CD14-positive monocyte (primary cell): ENCODE data around the gene DYSF. TPM values are rescaled to one million over a fixed set of nuclear protein-coding genes. Genes with fewer than 3 reads are reported as not detected.

Source experiments
- DNase-seq, 3 donors: peaks; one replicate each; pipeline ENCODE4 v3.0.0-alpha.2; 2011 to 2022
- H2AFZ ChIP-seq: 2 replicates; pipeline ENCODE4 v1.6.0; 2012; ENCODE audit warnings: mild to moderate bottlenecking, low read depth, low read length, inconsistent platforms; ENCODE audit not compliant: insufficient read depth, poor library complexity, severe bottlenecking
- H3K27ac ChIP-seq, 2 donors: 1 replicate in 1 of 2; 2 replicates in 1 of 2; pipeline ENCODE4 v1.5.1; 2012 to 2013; ENCODE audit warnings: low read length in 2 of 2, control low read depth in 1 of 2, inconsistent platforms in 1 of 2, low read depth in 1 of 2, mild to moderate bottlenecking in 1 of 2
- H3K27me3 ChIP-seq, 2 donors: one replicate each; pipeline versions ENCODE4 v1.6.0 to v1.6.1; 2011 to 2013; ENCODE audit warnings: low read length in 2 of 2; ENCODE audit not compliant: control insufficient read depth in 2 of 2, insufficient read depth in 2 of 2
- H3K36me3 ChIP-seq, 2 donors: replicated peaks in 1 of 2; 1 replicate in 1 of 2; 2 replicates in 1 of 2; pipeline versions ENCODE4 v1.5.1 to v1.6.1; 2012 to 2013; ENCODE audit warnings: low read length in 2 of 2, control low read depth in 1 of 2, inconsistent platforms in 1 of 2, mild to moderate bottlenecking in 1 of 2; ENCODE audit not compliant: insufficient read depth in 2 of 2, control insufficient read depth in 1 of 2
- H3K4me1 ChIP-seq, 2 donors: 1 replicate in 1 of 2; 2 replicates in 1 of 2; pipeline versions ENCODE4 v1.5.1 to v1.6.1; 2012 to 2013; ENCODE audit warnings: low read length in 2 of 2, control low read depth in 1 of 2, inconsistent platforms in 1 of 2, mild to moderate bottlenecking in 1 of 2, moderate library complexity in 1 of 2; ENCODE audit not compliant: insufficient read depth in 2 of 2, control insufficient read depth in 1 of 2
- H3K4me2 ChIP-seq: replicated peaks from 2 replicates; pipeline ENCODE3; 2012; ENCODE audit warnings: low read length, moderate library complexity, mild to moderate bottlenecking; ENCODE audit not compliant: poor library complexity, severe bottlenecking; ENCODE audit errors: extremely low read depth
- H3K4me3 ChIP-seq, 3 experiments: fragments of 200-600 bp in 1 of 3; sonication (generic) in 1 of 3; replicated peaks in 1 of 3; 1 replicate in 2 of 3; 2 replicates in 1 of 3; pipeline ENCODE4 v1.5.1; 2011 to 2013; ENCODE audit warnings: low read length in 3 of 3, mild to moderate bottlenecking in 3 of 3, control low read depth in 2 of 3, low read depth in 2 of 3, inconsistent platforms in 1 of 3, moderate library complexity in 1 of 3
- H3K79me2 ChIP-seq: 2 replicates; pipeline ENCODE4 v1.6.0; 2012; ENCODE audit warnings: mild to moderate bottlenecking, control low read depth, inconsistent platforms, low read length, moderate library complexity; ENCODE audit not compliant: insufficient read depth
- H3K9ac ChIP-seq: 2 replicates; pipeline ENCODE4 v1.6.0; 2017; ENCODE audit warnings: low read length, mild to moderate bottlenecking; ENCODE audit not compliant: insufficient read depth, poor library complexity, severe bottlenecking
- H3K9me3 ChIP-seq, 2 donors: replicated peaks in 1 of 2; 1 replicate in 1 of 2; 2 replicates in 1 of 2; pipeline versions ENCODE4 v1.5.1 to v1.6.1; 2012 to 2013; ENCODE audit warnings: low read length in 2 of 2, control low read depth in 1 of 2; ENCODE audit not compliant: control insufficient read depth in 1 of 2, insufficient read depth in 1 of 2
- H4K20me1 ChIP-seq: 2 replicates; pipeline ENCODE4 v1.6.0; 2012; ENCODE audit warnings: mild to moderate bottlenecking, low read length, control low read depth, moderate library complexity; ENCODE audit not compliant: insufficient read depth
- H3K27ac Mint-ChIP-seq, 7 donors: one replicate each; pipeline ENCODE4 v1.8.0; 2020; ENCODE audit warnings: mild to moderate bottlenecking in 7 of 7, mixed read lengths in 7 of 7, moderate library complexity in 6 of 7, inconsistent platforms in 2 of 7
- H3K27me3 Mint-ChIP-seq, 3 donors: one replicate each; pipeline ENCODE4 v1.8.0; 2021 to 2022; ENCODE audit warnings: low read depth in 3 of 3, mild to moderate bottlenecking in 3 of 3, mixed read lengths in 3 of 3, moderate library complexity in 3 of 3, inconsistent platforms in 1 of 3
- H3K36me3 Mint-ChIP-seq, 2 donors: one replicate each; pipeline ENCODE4 v1.8.0; 2020; ENCODE audit warnings: mixed read lengths in 2 of 2, inconsistent platforms in 1 of 2, mild to moderate bottlenecking in 1 of 2
- H3K4me1 Mint-ChIP-seq: one replicate; pipeline ENCODE4 v1.8.0; 2020; ENCODE audit warnings: mild to moderate bottlenecking, mixed read lengths
- H3K4me3 Mint-ChIP-seq, 2 donors: one replicate each; pipeline ENCODE4 v1.8.0; 2020; ENCODE audit warnings: mild to moderate bottlenecking in 2 of 2, mixed read lengths in 2 of 2, moderate library complexity in 1 of 2
- H3K9me3 Mint-ChIP-seq, 7 donors: one replicate each; pipeline ENCODE4 v1.8.0; 2020 to 2022; ENCODE audit warnings: mixed read lengths in 7 of 7, mild to moderate bottlenecking in 6 of 7, moderate library complexity in 6 of 7, inconsistent platforms in 2 of 7
- CTCF ChIP-seq: fragments of 200-600 bp; IDR thresholded peaks from one replicate; pipeline ENCODE4 v1.8.0; 2022; ENCODE audit warnings: antibody characterized with exemption, mild to moderate bottlenecking
- WGBS: methylation state at CpG from one replicate; pipeline ENCODE4 v1.1.5; 2013; ENCODE audit warnings: missing lambda C conversion rate; ENCODE audit not compliant: insufficient coverage; 5-methylcytosine and 5-hydroxymethylcytosine counted together
- intact Hi-C, 2 donors: fragments of 100-400 bp; cut with micrococcal nuclease; formaldehyde crosslinking; loops; one replicate each; pipeline versions ENCODE4 v1.15.0 to v1.15.1; 2023
- polyA plus RNA-seq, 3 donors: library from polyadenylated mRNA; depleted of rRNA in 1 of 3; unstranded in 2 of 3; stranded (reverse) in 1 of 3; fragments of 300-500 nt in 2 of 3; fragments of >200 nt in 1 of 3; fragmentation: Illumina TruSeq in 2 of 3; gene quantifications; 1 replicate in 2 of 3; 2 replicates in 1 of 3; pipeline ENCODE4 v1.2.3, GENCODE V29; 2012 to 2021

Gene DYSF
- polyA plus RNA-seq, 3 donors, result 16.1 to 72.5 (median 31.2) TPM

DNA sequence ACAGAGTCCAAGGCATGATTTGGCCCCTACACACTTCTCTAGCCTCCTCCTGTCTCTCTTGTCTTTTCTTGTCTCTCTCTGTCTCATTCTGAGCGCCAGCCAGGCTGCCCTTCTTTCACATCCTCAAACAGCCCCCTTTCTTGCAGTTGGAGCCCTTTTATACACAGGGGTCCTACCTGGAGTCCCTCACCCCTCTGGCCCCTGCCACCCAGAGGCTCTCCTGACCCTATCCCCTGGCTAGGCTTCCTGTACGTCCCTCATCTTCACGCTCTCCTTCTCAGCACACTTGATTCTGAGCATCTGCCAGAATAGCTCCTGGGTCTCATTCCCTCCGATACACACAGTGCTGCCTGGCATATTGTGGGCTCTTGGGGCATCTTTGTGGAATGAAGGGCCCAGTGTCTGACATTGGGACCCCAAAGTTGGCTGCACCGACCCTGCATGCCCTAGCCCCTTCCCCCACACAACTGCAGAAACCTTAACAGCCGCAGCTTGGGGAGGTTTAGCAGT lies 261.9 kb downstream of the DYSF start:
- Mint-ChIP-seq H3K4me1 (no peaks in the 10 kb centered on the region), H3K27me3 (peaks cover 6 to 11% (median 7%) of the 10 kb centered on the region in 3 donors), H3K27ac (no peak overlapping the region), H3K36me3 (no peaks in the 10 kb centered on the region), H3K9me3 (peaks cover 0 to 4% (median 2%) of the 10 kb centered on the region in 7 donors), H3K4me3 (no peak overlapping the region)
- Histone ChIP-seq H3K4me3 (no peak overlapping the region), H3K36me3 (no peaks in the 10 kb centered on the region), H3K9me3 (no peaks in the 10 kb centered on the region), H4K20me1 (no peaks in the 10 kb centered on the region), H3K27me3 (no peaks in the 10 kb centered on the region), H3K79me2 (no peaks in the 10 kb centered on the region), H3K4me2 (no peak overlapping the region), H3K9ac (no peak overlapping the region), H3K4me1 (no peaks in the 10 kb centered on the region), H2AFZ (no peak overlapping the region), H3K27ac (no peak overlapping the region)
- no peak for DNase-seq
- intact Hi-C loops, result no loop called here
- 87% methylated on average over 3 of the region's 6 CpGs for WGBS
- no peak for TF ChIP-seq CTCF

- Histone ChIP-seq H3K4me3 (no peak overlapping the region), H3K9me3 (no peaks in the 10 kb centered on the region), H3K27ac (no peak overlapping the region), H4K20me1 (no peaks in the 10 kb centered on the region), H3K27me3 (no peaks in the 10 kb centered on the region), H3K4me2 (no peak overlapping the region), H3K79me2 (no peaks in the 10 kb centered on the region), H2AFZ (no peak overlapping the region), H3K4me1 (no peaks in the 10 kb centered on the region), H3K36me3 (no peaks in the 10 kb centered on the region), H3K9ac (no peak overlapping the region)
- Mint-ChIP-seq H3K9me3 (peaks cover 0 to 6% (median 4%) of the 10 kb centered on the region in 7 donors), H3K36me3 (no peaks in the 10 kb centered on the region), H3K27ac (no peak overlapping the region), H3K27me3 (peaks cover 6 to 11% (median 7%) of the 10 kb centered on the region in 3 donors), H3K4me3 (no peak overlapping the region), H3K4me1 (no peaks in the 10 kb centered on the region)
- no peak for TF ChIP-seq CTCF
- 83% methylated on average over 4 of the region's 4 CpGs for WGBS
- intact Hi-C loops, result no loop called here
- no peak for DNase-seq
Measured at GRCh38 chr2:71715951-71716696, 262.8 kb downstream of the DYSF start.
